A549 treated with dexamethasone at 1 μM for 4 hours (cell line): Measurements from ENCODE around the gene KLHL24. TPM values are rescaled to one million over a fixed set of nuclear protein-coding genes. Genes with fewer than 3 reads are reported as not detected.

Experiments
- total RNA-seq: library from RNA; stranded (reverse); fragments of 200-300 nt; extraction: Qiagen RNA extraction; gene quantifications from 5 replicates; pipeline ENCODE4 v1.2.3, GENCODE V29; 2022

KLHL24 gene, protein sequence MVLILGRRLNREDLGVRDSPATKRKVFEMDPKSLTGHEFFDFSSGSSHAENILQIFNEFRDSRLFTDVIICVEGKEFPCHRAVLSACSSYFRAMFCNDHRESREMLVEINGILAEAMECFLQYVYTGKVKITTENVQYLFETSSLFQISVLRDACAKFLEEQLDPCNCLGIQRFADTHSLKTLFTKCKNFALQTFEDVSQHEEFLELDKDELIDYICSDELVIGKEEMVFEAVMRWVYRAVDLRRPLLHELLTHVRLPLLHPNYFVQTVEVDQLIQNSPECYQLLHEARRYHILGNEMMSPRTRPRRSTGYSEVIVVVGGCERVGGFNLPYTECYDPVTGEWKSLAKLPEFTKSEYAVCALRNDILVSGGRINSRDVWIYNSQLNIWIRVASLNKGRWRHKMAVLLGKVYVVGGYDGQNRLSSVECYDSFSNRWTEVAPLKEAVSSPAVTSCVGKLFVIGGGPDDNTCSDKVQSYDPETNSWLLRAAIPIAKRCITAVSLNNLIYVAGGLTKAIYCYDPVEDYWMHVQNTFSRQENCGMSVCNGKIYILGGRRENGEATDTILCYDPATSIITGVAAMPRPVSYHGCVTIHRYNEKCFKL
- 5.8 to 10.8 TPM (median 7.5 TPM) in 5 replicates for total RNA-seq

GRCh38 chr3:183635431-183636220 lies at the start of gene KLHL24:
Gene KLHL24 (plus strand): TSS chr3:183635623. CDS start chr3:183650357, 14,734 bp downstream.

DNA sequence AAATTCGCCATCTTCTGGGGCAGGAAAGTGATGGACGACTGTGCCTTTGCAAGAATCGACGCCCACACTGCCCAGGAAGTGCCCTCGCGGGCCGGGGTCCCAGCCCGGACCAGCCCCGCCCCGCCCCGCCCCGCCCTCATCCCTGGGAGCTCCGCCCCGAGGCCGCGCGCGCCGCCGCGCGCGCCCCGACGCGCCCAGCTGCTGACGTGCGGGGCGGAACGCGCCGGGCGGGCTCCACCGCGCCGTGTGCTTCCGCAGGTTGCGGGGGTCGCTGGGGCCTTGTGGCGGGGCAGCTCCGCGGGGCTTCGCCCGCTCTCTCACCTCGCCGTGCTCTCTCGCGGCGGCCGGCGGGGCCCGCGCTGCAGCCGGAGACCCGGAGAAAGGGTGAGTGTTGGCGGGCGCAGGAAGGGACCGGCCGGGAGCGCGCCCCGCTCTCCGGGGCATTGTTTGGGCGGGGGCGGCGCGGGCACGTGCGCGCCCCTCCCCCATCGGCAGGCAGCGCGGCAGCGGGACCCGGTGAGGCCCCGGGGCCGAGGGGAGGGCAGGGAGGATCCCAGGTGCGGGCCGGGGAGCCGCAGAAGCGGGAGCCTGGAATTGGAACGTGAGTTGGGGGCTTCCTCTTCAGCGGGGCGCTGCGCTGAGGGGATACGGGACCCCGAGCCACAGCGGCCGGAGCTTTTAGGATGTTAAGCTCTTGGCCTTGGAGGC lies 62.3 kb downstream of the KLHL24 start, which contains the start of gene YEATS2:
Gene YEATS2, plus strand, starts transcription at position 188 of the 708 bp plus-strand sequence. CDS start 17,366 bp downstream, outside the sequence.

Other genes starting within 250 kb of the KLHL24 start
- 0.19 to 0.69 TPM (median 0.26 TPM) in 5 replicates for gene MCF2L2, start 207.0 kb upstream of the KLHL24 start, total RNA-seq
- gene KLHL6, start 79.9 kb upstream of the KLHL24 start, total RNA-seq: 0.01 to 0.02 TPM (median 0.01 TPM) in 3 of 5 replicates, not detected in the others
- gene YEATS2, start 62.2 kb downstream of the KLHL24 start, total RNA-seq: 10.1 to 15.1 TPM (median 13.3 TPM) in 5 replicates
- gene MAP6D1, start 190.0 kb downstream of the KLHL24 start, total RNA-seq: 5.1 to 6.9 TPM (median 6.6 TPM) in 5 replicates
- gene PARL, start 249.3 kb downstream of the KLHL24 start, total RNA-seq: 63.1 to 70.8 TPM (median 67.5 TPM) in 5 replicates